Measurements from ENCODE around the gene API5.

DNA sequence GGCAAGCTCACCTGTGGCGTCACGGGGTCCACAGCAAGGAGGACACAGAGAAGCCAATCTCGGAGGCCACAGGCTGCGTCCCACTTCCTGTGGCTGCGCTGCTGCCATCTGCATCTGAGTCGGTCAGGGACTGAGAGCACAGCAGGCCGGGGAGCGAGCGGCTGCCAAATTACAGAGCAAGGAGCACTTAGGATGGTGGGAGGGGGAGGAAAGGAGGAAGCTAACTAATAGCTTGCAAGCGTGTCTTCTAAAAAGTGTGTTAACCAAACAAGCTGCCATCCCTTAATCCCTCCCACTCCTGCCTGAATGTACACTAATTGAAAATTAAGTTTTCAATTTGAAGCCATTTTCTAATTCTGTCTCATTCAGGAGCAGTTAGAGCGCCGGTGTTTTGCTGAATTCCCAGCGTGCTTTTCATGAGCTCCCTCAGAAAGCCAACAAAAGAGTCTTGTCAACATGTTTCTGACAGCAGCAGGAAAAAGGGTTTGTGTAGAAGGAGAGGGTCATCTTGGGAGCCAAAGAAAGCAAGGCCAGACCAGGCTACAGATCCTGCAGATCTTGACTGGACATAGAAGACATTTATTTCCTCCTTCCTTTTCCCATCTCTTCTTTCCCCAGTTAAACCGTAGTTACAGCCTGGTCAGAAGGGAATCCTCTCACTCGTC lies 42.4 kb upstream of the API5 start:
- TF ChIP-seq ZFP30 (CRISPR knock-in tag; IDR thresholded peaks at IDR 0.05) (no peak), ZNF565 (CRISPR knock-in tag; conservative IDR thresholded peaks at IDR 0.05; ENCODE audit: low read depth) (no peak)
- TF ChIP-seq, protein P1, sequence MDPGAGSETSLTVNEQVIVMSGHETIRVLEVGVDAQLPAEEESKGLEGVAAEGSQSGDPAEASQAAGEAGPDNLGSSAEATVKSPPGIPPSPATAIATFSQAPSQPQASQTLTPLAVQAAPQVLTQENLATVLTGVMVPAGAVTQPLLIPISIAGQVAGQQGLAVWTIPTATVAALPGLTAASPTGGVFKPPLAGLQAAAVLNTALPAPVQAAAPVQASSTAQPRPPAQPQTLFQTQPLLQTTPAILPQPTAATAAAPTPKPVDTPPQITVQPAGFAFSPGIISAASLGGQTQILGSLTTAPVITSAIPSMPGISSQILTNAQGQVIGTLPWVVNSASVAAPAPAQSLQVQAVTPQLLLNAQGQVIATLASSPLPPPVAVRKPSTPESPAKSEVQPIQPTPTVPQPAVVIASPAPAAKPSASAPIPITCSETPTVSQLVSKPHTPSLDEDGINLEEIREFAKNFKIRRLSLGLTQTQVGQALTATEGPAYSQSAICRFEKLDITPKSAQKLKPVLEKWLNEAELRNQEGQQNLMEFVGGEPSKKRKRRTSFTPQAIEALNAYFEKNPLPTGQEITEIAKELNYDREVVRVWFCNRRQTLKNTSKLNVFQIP (CRISPR knock-in tag; IDR thresholded peaks at IDR 0.05; ENCODE audit: borderline replicate concordance, low read depth), result no peak
